GM12878 (cell line): ENCODE measurements around the gene BCOR.

ENCODE experiments used
- CREB1 ChIP-seq: IDR thresholded peaks from 2 replicates; pipeline ENCODE4 v1.6.1; 2012; ENCODE audit warnings: low read depth, mild to moderate bottlenecking, inconsistent platforms
- CTCF ChIP-seq, 3 experiments: IDR thresholded peaks in 2 of 3; conservative IDR thresholded peaks in 1 of 3; 2 replicates each; pipeline ENCODE4 v1.5.1; 2011; ENCODE audit warnings: low read depth in 3 of 3, low read length in 3 of 3, mild to moderate bottlenecking in 3 of 3, control low read depth in 2 of 3, moderate library complexity in 2 of 3, inconsistent platforms in 1 of 3, mixed read lengths in 1 of 3; ENCODE audit not compliant: control insufficient read depth in 2 of 3, insufficient read depth in 1 of 3; ENCODE audit errors: extremely low read depth in 1 of 3
- CUX1 ChIP-seq: IDR thresholded peaks from 2 replicates; pipeline ENCODE4 v1.6.1; 2012; ENCODE audit warnings: improper control_type of control experiment, low read depth, low read length; ENCODE audit not compliant: insufficient replicate concordance
- EZH2 ChIP-seq: IDR thresholded peaks from 2 replicates; pipeline ENCODE4 v1.6.1; 2012; ENCODE audit warnings: low read depth, mild to moderate bottlenecking, control low read depth, inconsistent platforms, low read length, borderline replicate concordance; ENCODE audit not compliant: control insufficient read depth
- POLR2A ChIP-seq: IDR thresholded peaks from 2 replicates; pipeline ENCODE4 v1.6.1; 2011; ENCODE audit warnings: low read depth, mild to moderate bottlenecking, low read length
- POLR2AphosphoS5 ChIP-seq: IDR thresholded peaks from 2 replicates; pipeline ENCODE4 v1.6.1; 2011; ENCODE audit warnings: mild to moderate bottlenecking, low read length, inconsistent platforms
- USF2 ChIP-seq: IDR thresholded peaks from 2 replicates; pipeline ENCODE4 v1.6.1; 2011; ENCODE audit warnings: low read depth, low read length, improper control_type of control experiment, borderline replicate concordance
- ZBTB4 ChIP-seq: fragments of 450-650 bp; formaldehyde crosslinking; IDR thresholded peaks from 2 replicates; pipeline ENCODE4 v1.4.0; 2022; ENCODE audit warnings: mild to moderate bottlenecking, moderate library complexity
- ZNF384 ChIP-seq: IDR thresholded peaks from 2 replicates; pipeline ENCODE4 v1.6.1; 2012; ENCODE audit warnings: low read depth, mild to moderate bottlenecking, low read length, improper control_type of control experiment, borderline replicate concordance

GRCh38 chrX:40021647-40022046 lies 76.1 kb downstream of the BCOR start:
- TF ChIP-seq CUX1 (no peak), USF2 (no peak), ZNF384 (no peak), POLR2AphosphoS5 (no peak), EZH2 (no peak), POLR2A (no peak), ZBTB4 (CRISPR knock-in tag) (no peak), CTCF (IDR thresholded peaks at IDR 0.05 in 2 of 3, conservative IDR thresholded peaks at IDR 0.05 in 1 of 3; ENCODE audit: control insufficient read depth in 2 of 3, extremely low read depth in 1 of 3, insufficient read depth in 1 of 3, low read depth in 3 of 3, low read length in 3 of 3) (no peak), CREB1 (no peak)
